GM10847 (cell line): ENCODE data around the gene SRD5A1.

ENCODE experiments used
- POLR2A ChIP-seq: IDR thresholded peaks from 2 replicates; pipeline ENCODE4 v1.6.1; 2011; ENCODE audit not compliant: insufficient read length; ENCODE audit errors: extremely low read depth

The SRD5A1 gene

DNA sequence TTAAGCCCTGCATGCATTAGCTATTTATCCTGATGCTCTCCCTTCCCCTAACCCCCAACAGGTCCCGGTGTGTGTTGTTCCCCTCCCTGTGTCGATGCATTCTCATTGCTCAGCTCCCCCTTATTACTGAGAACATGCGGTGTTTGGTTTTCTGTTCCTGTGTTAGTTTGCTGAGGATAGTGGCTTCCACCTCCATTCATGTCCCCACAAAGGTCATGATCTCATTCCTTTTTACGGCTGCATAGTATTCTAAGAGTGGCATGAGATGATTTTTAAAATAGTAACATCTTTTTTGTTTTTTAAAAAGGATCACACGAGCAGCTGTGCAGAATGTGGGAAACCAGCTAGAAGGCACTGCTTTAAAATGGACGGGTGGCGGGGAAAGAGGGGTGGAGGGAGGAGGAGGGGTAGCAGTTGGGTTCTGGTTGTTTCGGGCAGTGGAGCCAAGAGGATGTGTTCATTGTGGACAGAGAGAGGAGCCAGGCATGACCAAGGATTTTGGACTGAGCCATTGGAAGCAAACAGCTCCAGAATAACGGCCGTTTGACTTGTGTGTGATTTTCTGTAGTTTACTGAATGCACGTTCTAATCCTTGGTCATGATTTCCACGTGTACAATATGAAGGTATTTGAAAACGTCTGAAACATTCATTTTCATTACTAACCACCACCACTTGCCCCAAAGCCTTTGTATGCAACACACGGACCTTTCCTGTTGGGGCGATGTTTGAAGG lies 78.3 kb downstream of the SRD5A1 start:
- TF ChIP-seq POLR2A: no peak

DNA sequence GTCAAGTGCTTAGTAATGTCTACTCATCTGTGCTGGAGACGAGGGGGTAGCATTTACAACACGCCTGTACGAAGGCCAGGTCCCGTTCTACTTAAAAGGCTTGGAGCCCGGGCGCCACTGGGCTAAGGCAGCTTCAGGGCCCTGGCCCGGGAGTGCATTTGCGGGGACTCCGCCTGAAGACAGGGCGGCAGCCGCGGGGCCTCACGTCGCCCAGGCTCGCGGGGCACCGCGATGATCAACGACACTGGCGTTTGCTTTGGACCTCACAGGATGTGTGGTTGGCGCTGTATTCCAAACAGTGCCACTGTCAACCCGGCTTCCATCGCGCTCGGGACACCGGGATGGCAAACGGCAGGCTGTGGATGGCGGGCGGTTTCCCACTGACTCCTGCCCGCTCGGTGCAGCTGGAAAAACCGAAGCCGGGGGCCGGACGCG lies 78.9 kb downstream of the SRD5A1 start:
- peak; percentile 18 for TF ChIP-seq POLR2A

GRCh38 chr5:6712577-6713273 lies 79.5 kb downstream of the SRD5A1 start:
- TF ChIP-seq POLR2A: peak; percentile 43

DNA sequence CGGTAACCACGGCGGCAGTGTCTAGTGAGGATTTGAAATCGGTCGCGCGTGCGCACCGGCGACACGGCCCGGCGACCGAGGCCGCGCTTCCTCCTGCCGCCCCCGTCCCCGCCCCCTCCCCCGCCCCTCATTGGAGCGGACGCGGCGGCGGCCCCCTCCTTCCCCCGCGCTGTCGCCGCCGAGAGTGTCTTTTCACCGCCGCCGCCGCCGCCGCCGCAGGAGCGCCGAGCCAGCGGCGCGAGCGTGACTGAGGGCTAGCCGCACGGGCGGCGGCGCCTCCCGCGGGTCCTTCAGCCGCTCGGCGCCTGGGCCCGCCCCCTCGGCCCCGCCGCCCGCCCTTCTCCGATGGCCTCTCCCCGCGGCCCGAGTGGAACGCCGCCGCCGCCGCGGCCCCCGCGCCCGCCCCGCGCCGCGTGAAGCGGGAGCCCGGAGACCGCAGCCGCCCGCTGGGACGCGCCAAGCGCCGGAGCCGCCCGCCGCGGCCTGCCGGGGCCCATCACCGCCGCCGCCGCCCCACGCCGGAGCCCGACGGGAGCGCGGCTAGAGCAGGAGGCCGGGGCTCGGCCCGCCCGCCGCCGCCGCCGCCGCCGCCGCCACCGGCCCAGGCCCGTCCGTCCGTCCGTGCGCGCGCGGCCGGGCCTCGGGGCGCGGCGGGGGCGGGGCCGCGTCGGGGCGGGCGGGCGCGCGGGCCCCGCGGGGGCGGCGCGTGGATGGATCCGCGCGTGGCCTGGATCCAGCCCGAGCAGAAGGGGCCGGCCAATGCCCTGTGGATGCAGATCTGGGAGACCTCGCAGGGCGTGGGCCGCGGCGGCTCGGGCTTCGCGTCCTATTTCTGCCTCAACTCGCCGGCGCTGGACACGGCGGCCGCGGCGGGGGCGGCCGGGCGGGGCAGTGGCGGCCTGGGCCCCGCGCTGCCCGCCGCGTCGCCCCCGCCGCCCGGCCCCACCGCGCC lies 80.3 kb downstream of the SRD5A1 start, which contains the start of gene TENT4A:
Gene TENT4A, plus strand, starts transcription at position 159 of the 952 bp plus-strand sequence. Its CDS starts 552 bp downstream, at position 711.
- no peak for TF ChIP-seq POLR2A

DNA sequence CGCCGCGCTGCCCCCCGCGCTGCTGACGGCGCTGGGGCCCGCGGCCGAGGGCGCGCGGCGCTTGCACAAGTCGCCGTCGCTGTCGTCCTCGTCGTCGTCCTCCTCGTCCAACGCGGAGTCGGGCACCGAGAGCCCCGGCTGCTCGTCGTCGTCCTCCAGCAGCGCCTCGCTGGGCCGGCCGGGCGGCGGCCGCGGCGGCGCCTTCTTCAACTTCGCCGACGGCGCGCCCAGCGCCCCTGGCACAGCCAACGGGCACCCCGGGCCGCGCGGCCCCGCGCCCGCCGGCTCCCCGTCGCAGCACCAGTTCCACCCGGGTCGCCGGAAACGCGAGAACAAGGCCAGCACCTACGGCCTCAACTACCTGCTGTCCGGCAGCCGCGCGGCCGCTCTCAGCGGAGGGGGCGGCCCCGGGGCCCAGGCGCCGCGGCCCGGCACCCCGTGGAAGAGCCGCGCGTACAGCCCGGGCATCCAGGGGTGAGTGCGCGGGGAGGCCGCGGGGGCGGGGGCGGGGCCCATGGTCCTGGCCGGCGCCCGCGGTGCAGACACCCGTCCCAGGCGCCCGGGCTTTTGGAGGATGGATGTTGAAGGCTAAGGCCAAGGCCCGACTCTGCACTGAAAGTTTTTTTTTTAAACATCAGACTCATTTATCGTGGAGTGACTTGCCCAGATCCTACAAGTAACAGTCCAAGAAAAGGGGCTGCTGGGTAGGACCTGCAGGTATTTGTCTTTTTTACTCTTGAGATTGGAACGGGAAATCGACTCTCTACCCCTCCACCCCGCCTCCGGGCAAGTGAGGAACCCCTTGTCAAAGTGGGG lies 81.2 kb downstream of the SRD5A1 start:
- no peak for TF ChIP-seq POLR2A

- TF ChIP-seq POLR2A: no peak
Measured at GRCh38 chr5:6715271-6715670, 82.0 kb downstream of the SRD5A1 start.

- no peak for TF ChIP-seq POLR2A
Measured at GRCh38 chr5:6715758-6716628, 82.8 kb downstream of the SRD5A1 start.

GRCh38 chr5:6716629-6717149 lies 83.4 kb downstream of the SRD5A1 start:
- no peak for TF ChIP-seq POLR2A

- TF ChIP-seq POLR2A: no peak
Measured at GRCh38 chr5:6717247-6717646, 84.0 kb downstream of the SRD5A1 start.

DNA sequence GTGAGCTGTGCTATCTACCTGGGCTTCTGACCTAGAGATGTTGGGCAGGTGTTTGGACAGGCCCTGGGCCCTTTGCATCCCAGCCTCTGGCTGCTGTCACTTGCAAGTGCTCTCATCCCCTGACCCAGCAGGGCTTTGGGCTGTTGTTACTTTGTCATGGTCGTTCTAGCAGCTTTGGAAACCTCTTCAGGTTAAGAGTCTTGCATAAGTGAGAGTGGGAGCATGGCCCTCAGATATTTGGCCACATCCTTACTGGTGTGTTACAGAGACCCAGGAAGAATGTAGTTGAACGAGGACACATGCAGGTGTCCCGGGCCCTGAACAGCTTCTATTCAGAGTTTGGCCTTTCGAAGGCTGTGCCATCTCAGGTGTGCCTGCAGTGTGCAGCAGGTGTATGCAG lies 84.4 kb downstream of the SRD5A1 start:
- TF ChIP-seq POLR2A: no peak

DNA sequence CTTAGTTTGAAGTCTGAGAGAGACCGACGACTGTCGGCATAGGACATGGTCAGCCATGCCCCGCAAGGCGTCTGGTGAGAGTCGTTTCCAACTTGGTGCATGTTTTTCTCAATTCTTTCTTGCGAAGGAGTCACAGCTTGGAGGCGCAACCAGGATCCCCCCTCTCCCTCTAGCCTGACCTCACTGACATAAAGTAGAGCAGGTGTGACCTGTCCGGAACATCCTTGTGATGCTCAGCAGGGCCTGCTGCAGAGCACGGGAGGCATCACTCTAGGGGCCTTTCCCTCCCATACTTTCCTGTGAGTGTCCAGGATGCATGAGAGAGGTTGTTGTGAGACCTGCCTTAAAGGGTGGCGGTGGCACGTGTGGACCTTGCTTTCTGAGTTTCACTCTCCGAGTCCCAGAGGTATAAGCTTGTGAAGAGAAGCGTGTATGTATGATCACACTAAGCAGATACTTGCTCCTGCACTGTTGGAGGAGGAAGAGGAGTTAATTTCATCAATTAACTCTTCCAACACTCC lies 85.0 kb downstream of the SRD5A1 start:
- no peak for TF ChIP-seq POLR2A

DNA sequence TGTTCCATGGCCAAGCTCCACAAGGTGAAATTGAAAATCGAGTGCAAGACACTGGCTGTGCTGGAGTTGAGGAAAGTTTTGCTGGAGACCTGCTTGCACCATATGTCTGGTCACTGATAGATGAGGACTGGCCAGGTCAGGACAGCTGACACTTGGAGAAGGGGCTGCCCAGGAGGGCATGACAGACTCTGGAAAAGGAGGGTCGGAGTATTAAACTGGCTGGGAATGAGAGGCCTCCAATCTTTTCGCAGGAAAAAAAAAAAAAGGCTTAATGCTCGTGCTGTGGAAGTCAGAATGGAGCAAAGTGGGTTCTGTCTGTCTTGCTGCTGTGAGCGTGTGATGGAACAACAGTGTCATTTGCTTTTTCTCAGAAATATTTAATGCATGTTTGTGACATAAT lies 85.5 kb downstream of the SRD5A1 start:
- TF ChIP-seq POLR2A: no peak

- no peak for TF ChIP-seq POLR2A
Measured at GRCh38 chr5:6719417-6719816, 86.2 kb downstream of the SRD5A1 start.
